Astrocyte (in vitro differentiated cells and primary cell): ENCODE data around the gene KCNN3. TPM values are rescaled to one million over a fixed set of nuclear protein-coding genes. Genes with fewer than 3 reads are reported as not detected.

ENCODE experiments used
- DNase-seq: peaks from one replicate; pipeline ENCODE4 v3.0.0-alpha.2; 2010; ENCODE audit warnings: low read depth
- FAIRE-seq: peaks from 2 replicates; lab custom pipeline; 2011; peaks lifted over from hg19 to GRCh38; lab: Jason Lieb, UNC
- H2AFZ ChIP-seq: 2 replicates; pipeline ENCODE4 v1.6.0; 2012; ENCODE audit warnings: low read depth, low read length, inconsistent platforms
- H3K27ac ChIP-seq: 2 replicates; pipeline ENCODE4 v1.5.1; 2011; ENCODE audit warnings: low read depth, low read length, inconsistent platforms
- H3K27me3 ChIP-seq: 2 replicates; pipeline ENCODE4 v1.6.0; 2011; ENCODE audit warnings: low read length, inconsistent platforms; ENCODE audit not compliant: insufficient read depth
- H3K36me3 ChIP-seq: 2 replicates; pipeline ENCODE4 v1.5.1; 2011; ENCODE audit warnings: low read length, inconsistent platforms; ENCODE audit not compliant: insufficient read depth
- H3K4me1 ChIP-seq: 2 replicates; pipeline ENCODE4 v1.5.1; 2011; ENCODE audit warnings: low read length, inconsistent platforms; ENCODE audit not compliant: insufficient read depth
- H3K4me2 ChIP-seq: 2 replicates; pipeline ENCODE4 v1.6.0; 2012; ENCODE audit warnings: low read length, inconsistent platforms
- H3K4me3 ChIP-seq: 2 replicates; pipeline ENCODE4 v1.5.1; 2011; ENCODE audit warnings: low read depth, mild to moderate bottlenecking, low read length, inconsistent platforms; ENCODE audit not compliant: insufficient read depth
- H3K79me2 ChIP-seq: 2 replicates; pipeline ENCODE4 v1.6.0; 2012; ENCODE audit warnings: mild to moderate bottlenecking, low read length, inconsistent platforms; ENCODE audit not compliant: insufficient read depth
- H3K9ac ChIP-seq: 2 replicates; pipeline ENCODE4 v1.6.0; 2012; ENCODE audit warnings: mild to moderate bottlenecking, low read length, inconsistent platforms
- H3K9me3 ChIP-seq: 2 replicates; pipeline ENCODE4 v1.5.1; 2012; ENCODE audit warnings: low read depth, mild to moderate bottlenecking, low read length, inconsistent platforms; ENCODE audit not compliant: insufficient read depth
- H4K20me1 ChIP-seq: 2 replicates; pipeline ENCODE4 v1.6.0; 2012; ENCODE audit warnings: low read length, inconsistent platforms; ENCODE audit not compliant: insufficient read depth
- H3K27ac Mint-ChIP-seq: one replicate; pipeline ENCODE4 v1.8.0; 2021; ENCODE audit warnings: mild to moderate bottlenecking, mixed read lengths; ENCODE audit not compliant: unreplicated experiment
- H3K27me3 Mint-ChIP-seq: one replicate; pipeline ENCODE4 v1.8.0; 2021; ENCODE audit warnings: low read depth, mixed read lengths; ENCODE audit not compliant: unreplicated experiment
- H3K36me3 Mint-ChIP-seq: one replicate; pipeline ENCODE4 v1.8.0; 2021; ENCODE audit warnings: low read depth, mixed read lengths; ENCODE audit not compliant: unreplicated experiment
- H3K4me1 Mint-ChIP-seq: one replicate; pipeline ENCODE4 v1.8.0; 2021; ENCODE audit warnings: low read depth, mixed read lengths; ENCODE audit not compliant: unreplicated experiment
- H3K4me3 Mint-ChIP-seq: one replicate; pipeline ENCODE4 v1.8.0; 2021; ENCODE audit warnings: mild to moderate bottlenecking, moderate library complexity, mixed read lengths; ENCODE audit not compliant: unreplicated experiment
- H3K9me3 Mint-ChIP-seq: one replicate; pipeline ENCODE4 v1.8.0; 2021; ENCODE audit warnings: mild to moderate bottlenecking, mixed read lengths; ENCODE audit not compliant: unreplicated experiment
- CTCF ChIP-seq: IDR thresholded peaks from 2 replicates; pipeline ENCODE4 v1.5.1; 2011; ENCODE audit warnings: low read depth, mild to moderate bottlenecking, inconsistent platforms, low read length, moderate library complexity; ENCODE audit not compliant: insufficient read depth
- EZH2 ChIP-seq: IDR thresholded peaks from 2 replicates; pipeline ENCODE4 v1.6.1; 2012; ENCODE audit warnings: mild to moderate bottlenecking, low read length, inconsistent platforms; ENCODE audit not compliant: insufficient read depth
- total RNA-seq: library from RNA; stranded (reverse); gene quantifications from 2 replicates; pipeline ENCODE4 v1.2.1, GENCODE V29; 2021

KCNN3 gene
- total RNA-seq, 1 donor from 2014 or later: 0.66 TPM

- H3K27ac ChIP-seq: no peak overlapping the region
- TF ChIP-seq EZH2: no peak
- Mint-ChIP-seq H3K27me3 (peaks cover 46% of the 10 kb centered on the region), H3K27ac (no peak overlapping the region), H3K9me3 (no peaks in the 10 kb centered on the region), H3K4me3 (peak overlapping the region; percentile 27), H3K36me3 (no peaks in the 10 kb centered on the region), H3K4me1 (peaks cover 36% of the 10 kb centered on the region)
- H3K79me2 ChIP-seq: no peaks in the 10 kb centered on the region
- H3K9me3 ChIP-seq: no peaks in the 10 kb centered on the region
- H4K20me1 ChIP-seq: no peaks in the 10 kb centered on the region
- no peak overlapping the region for H3K4me2 ChIP-seq
- no peak overlapping the region for H3K4me3 ChIP-seq
- H2AFZ ChIP-seq: no peak overlapping the region
- H3K4me1 ChIP-seq: peaks cover 5% of the 10 kb centered on the region
- H3K27me3 ChIP-seq: peaks cover 34% of the 10 kb centered on the region
- DNase-seq (no peak), FAIRE-seq (no peak)
- no peak overlapping the region for H3K9ac ChIP-seq
- no peaks in the 10 kb centered on the region for H3K36me3 ChIP-seq
These were observed 123.3 kb downstream of the KCNN3 start for GRCh38 chr1:154746622-154747299.

- Mint-ChIP-seq H3K27me3 (peaks cover 42% of the 10 kb centered on the region), H3K9me3 (peaks cover 4% of the 10 kb centered on the region), H3K4me1 (peaks cover 36% of the 10 kb centered on the region), H3K27ac (peak overlapping the region; percentile 34), H3K36me3 (no peaks in the 10 kb centered on the region), H3K4me3 (no peak overlapping the region)
- H3K9me3 ChIP-seq: no peaks in the 10 kb centered on the region
- no peak overlapping the region for H3K4me2 ChIP-seq
- no peak overlapping the region for H3K4me3 ChIP-seq
- peaks cover 34% of the 10 kb centered on the region for H3K27me3 ChIP-seq
- H3K9ac ChIP-seq: no peak overlapping the region
- H3K79me2 ChIP-seq: no peaks in the 10 kb centered on the region
- H3K36me3 ChIP-seq: no peaks in the 10 kb centered on the region
- H3K27ac ChIP-seq: no peak overlapping the region
- H3K4me1 ChIP-seq: peaks cover 12% of the 10 kb centered on the region
- TF ChIP-seq CTCF (no peak), EZH2 (no peak)
- no peaks in the 10 kb centered on the region for H4K20me1 ChIP-seq
- no peak for DNase-seq
- FAIRE-seq: no peak
- no peak overlapping the region for H2AFZ ChIP-seq
These were observed 124.2 kb downstream of the KCNN3 start for GRCh38 chr1:154745750-154746425.

GRCh38 chr1:154745286-154745731, 124.8 kb downstream of the KCNN3 start:
- Histone ChIP-seq H4K20me1 (no peaks in the 10 kb centered on the region), H3K36me3 (no peaks in the 10 kb centered on the region), H3K79me2 (no peaks in the 10 kb centered on the region), H3K4me3 (no peak overlapping the region), H3K27me3 (peaks cover 33% of the 10 kb centered on the region), H3K9me3 (no peaks in the 10 kb centered on the region), H3K27ac (no peak overlapping the region), H3K9ac (no peak overlapping the region), H3K4me1 (peaks cover 12% of the 10 kb centered on the region), H3K4me2 (no peak overlapping the region), H2AFZ (no peak overlapping the region)
- Mint-ChIP-seq H3K9me3 (peaks cover 4% of the 10 kb centered on the region), H3K27ac (no peak overlapping the region), H3K36me3 (no peaks in the 10 kb centered on the region), H3K4me1 (peaks cover 36% of the 10 kb centered on the region), H3K27me3 (peaks cover 38% of the 10 kb centered on the region), H3K4me3 (no peak overlapping the region)
- no peak for TF ChIP-seq EZH2
- no peak for TF ChIP-seq CTCF
- DNase-seq (no peak), FAIRE-seq (no peak)
